K562 (cell line): Measurements from ENCODE around the gene RNF32. TPM values are rescaled to one million over a fixed set of nuclear protein-coding genes. Genes with fewer than 3 reads are reported as not detected.
A peak's percentile ranks its signal among the peaks of the same experiment; 100 is the strongest.
"Not testable (repeated sequence)": the region's sequence is repeated elsewhere in the genome, so short reads cannot be mapped to it uniquely, and the experiment has no call there.

Source experiments
- ATAC-seq: fragments of 200-7000 bp; cut with Tn5 transposase; 3 replicates; pipeline ENCODE4 v1.9.1; 2020; ENCODE audit warnings: moderate library complexity
- BruUV-seq: library from RNA; stranded (reverse); fragments of 400-500 nt; replicated peaks from 2 replicates; lab custom pipeline; 2021; lab: Mats Ljungman, UMichigan
- CTCF ChIA-PET: fragments of 300-600 bp; formaldehyde crosslinking; extraction: SDS; loops from one replicate; lab custom pipeline; 2021; ENCODE audit warnings: low intra/inter-chr PET ratio; lab: Yijun Ruan, JAX
- POLR2A ChIA-PET: fragments of 300-600, 350-650 bp; sonication (Branson Sonifier 250); formaldehyde crosslinking; extraction: SDS; loops from one replicate; lab custom pipeline; 2021; ENCODE audit warnings: antibody characterized with exemption, inconsistent platforms; lab: Yijun Ruan, JAX
- DNase-seq, 4 experiments: peaks; one replicate each; pipeline versions ENCODE4 v3.0.0 to v3.0.0-alpha.2; 2011 to 2018; ENCODE audit warnings: low spot score in 3 of 4, mixed read lengths in 3 of 4; ENCODE audit errors: extremely low read depth in 1 of 4
- FAIRE-seq: peaks from 2 replicates; lab custom pipeline; 2011; peaks lifted over from hg19 to GRCh38; lab: Jason Lieb, UNC
- H2AFZ ChIP-seq: 2 replicates; pipeline ENCODE4 v1.6.0; 2011; ENCODE audit warnings: low read depth, low read length, control low read depth, inconsistent platforms
- H3K27ac ChIP-seq: fragments of 200-600 bp; 3 replicates; pipeline ENCODE4 v1.8.0; 2011; ENCODE audit warnings: low read depth, mild to moderate bottlenecking, control low read depth, inconsistent platforms, low read length, moderate library complexity, mixed read lengths; ENCODE audit errors: extremely low read depth
- H3K27me3 ChIP-seq, 2 experiments: fragments of 300-600 bp in 1 of 2; 2 replicates in 1 of 2; 3 replicates in 1 of 2; pipeline versions ENCODE4 v1.6.0 to v1.8.0; 2011; ENCODE audit warnings: inconsistent platforms in 2 of 2, low read length in 2 of 2, mild to moderate bottlenecking in 1 of 2, mixed read lengths in 1 of 2, moderate library complexity in 1 of 2; ENCODE audit not compliant: control insufficient read depth in 2 of 2, insufficient read depth in 2 of 2
- H3K36me3 ChIP-seq: fragments of 300-600 bp; 3 replicates; pipeline ENCODE4 v1.8.0; 2011; ENCODE audit warnings: mild to moderate bottlenecking, low read length, inconsistent platforms; ENCODE audit not compliant: control insufficient read depth, insufficient read depth
- H3K4me1 ChIP-seq, 2 experiments: fragments of 200-600 bp in 1 of 2; replicated peaks in 1 of 2; 2 replicates in 1 of 2; 3 replicates in 1 of 2; pipeline versions ENCODE4 v1.5.1 to v1.8.0; 2011; ENCODE audit warnings: inconsistent platforms in 2 of 2, low read length in 2 of 2, mild to moderate bottlenecking in 1 of 2, mixed read lengths in 1 of 2, moderate library complexity in 1 of 2; ENCODE audit not compliant: control insufficient read depth in 2 of 2, insufficient read depth in 2 of 2
- H3K4me2 ChIP-seq: 2 replicates; pipeline ENCODE4 v1.6.1; 2011; ENCODE audit warnings: low read length, control low read depth, inconsistent platforms, mixed read lengths; ENCODE audit not compliant: insufficient read depth
- H3K4me3 ChIP-seq: fragments of 200-600 bp; sonication (generic), shearing (Covaris generic); 2 replicates; pipeline ENCODE4 v1.5.1; 2016; ENCODE audit warnings: control low read depth, inconsistent platforms
- H3K79me2 ChIP-seq: fragments of 200-600 bp; 3 replicates; pipeline ENCODE4 v1.8.0; 2011; ENCODE audit warnings: low read length, inconsistent platforms; ENCODE audit not compliant: control insufficient read depth, insufficient read depth
- H3K9ac ChIP-seq, 2 experiments: 2 replicates each; pipeline versions ENCODE4 v1.6.0 to v1.6.1; 2011; ENCODE audit warnings: low read depth in 2 of 2, low read length in 2 of 2, control low read depth in 1 of 2, inconsistent platforms in 1 of 2, mild to moderate bottlenecking in 1 of 2, mixed read lengths in 1 of 2; ENCODE audit not compliant: insufficient read depth in 1 of 2
- H3K9me1 ChIP-seq: one replicate; pipeline ENCODE4 v1.6.0; 2011; ENCODE audit warnings: inconsistent platforms, mild to moderate bottlenecking, low read length, moderate library complexity; ENCODE audit not compliant: control insufficient read depth, insufficient read depth
- H3K9me3 ChIP-seq: replicated peaks from 2 replicates; pipeline ENCODE4 v1.5.1; 2011; ENCODE audit warnings: low read depth, low read length, inconsistent platforms; ENCODE audit not compliant: control insufficient read depth, insufficient read depth
- H4K20me1 ChIP-seq: replicated peaks from 2 replicates; pipeline ENCODE4 v1.6.1; 2011; ENCODE audit warnings: low read length, inconsistent platforms, mixed read lengths; ENCODE audit not compliant: control insufficient read depth, insufficient read depth
- BCOR ChIP-seq: fragments of 450-650 bp; IDR thresholded peaks from 2 replicates; pipeline ENCODE4 v1.6.1; 2016
- KDM1A ChIP-seq, 2 experiments: fragments of 450-650 bp; IDR thresholded peaks; 2 replicates each; pipeline ENCODE4 v1.6.1; 2016; ENCODE audit warnings: mild to moderate bottlenecking in 2 of 2
- ZNF146 ChIP-seq: IDR thresholded peaks from one replicate; pipeline ENCODE4 v1.6.1; 2018; ENCODE audit warnings: missing compliant biosample characterization; ENCODE audit not compliant: unreplicated experiment
- WGBS: fragments of 100-300 bp; shearing (Covaris generic); methylation state at CpG from one replicate; pipeline ENCODE4 v1.1.6; 2016; ENCODE audit warnings: low coverage, mixed read lengths; ENCODE audit not compliant: insufficient coverage; ENCODE audit errors: missing lambda C conversion rate; 5-methylcytosine and 5-hydroxymethylcytosine counted together
- in situ Hi-C: fragments of 300-500 bp; cut with MboI; formaldehyde crosslinking; loops from 4 replicates; pipeline ENCODE4 v1.15.0; 2018; ENCODE audit warnings: inconsistent platforms, mixed read lengths
- intact Hi-C: fragments of 100-400 bp; cut with micrococcal nuclease; formaldehyde crosslinking; loops from 2 replicates; pipeline ENCODE4 v1.14.2; 2022
- polyA plus RNA-seq, 8 experiments: library from polyadenylated mRNA; depleted of rRNA in 4 of 8; stranded (reverse) in 5 of 8; unstranded in 3 of 8; fragments of >200 nt; fragmentation: Nextera tagmentation in 2 of 8; fragmentation: Illumina TruSeq in 1 of 8; extraction: Ambion mirVana in 2 of 8; extraction: Trizol in 1 of 8; gene quantifications; 2 replicates each; pipeline versions ENCODE4 v1.2.1 to v1.2.3, GENCODE V29; 2011 to 2014; ENCODE audit warnings: inconsistent platforms in 1 of 8, missing spikeins in 1 of 8
- total RNA-seq, 7 experiments: library from RNA; depleted of rRNA in 6 of 7; stranded (reverse); fragments of >200 nt in 6 of 7; fragmentation: Illumina TruSeq in 2 of 7; extraction: Trizol in 2 of 7; gene quantifications; 2 replicates each; pipeline versions ENCODE4 v1.2.1 to v1.2.3, GENCODE V29; 2011 to 2021; ENCODE audit warnings: low replicate concordance in 1 of 7

Gene RNF32
- total and polyA plus RNA-seq, 9 of the 15 experiments (the other 6 are each of a cell fraction or from before 2014, with no cell fraction given): 2.6 to 7.0 (median 4.6) TPM

GRCh38 chr7:156698512-156698911 is 57.9 kb downstream of the RNF32 start:
- POLR2A ChIA-PET, CTCF ChIA-PET, FAIRE-seq, H4K20me1 ChIP-seq, H3K27me3 ChIP-seq, H3K4me3 ChIP-seq, intact Hi-C loops, BruUV-seq, H3K9me1 ChIP-seq, H3K9ac ChIP-seq, H3K27ac ChIP-seq, in situ Hi-C loops, H2AFZ ChIP-seq, H3K4me2 ChIP-seq, DNase-seq, H3K36me3 ChIP-seq, H3K4me1 ChIP-seq, H3K79me2 ChIP-seq, H3K9me3 ChIP-seq, ATAC-seq: not testable (repeated sequence)
- WGBS: 95% methylated on average over 4 of the region's 4 CpGs

- POLR2A ChIA-PET, DNase-seq, H3K9me3 ChIP-seq, intact Hi-C loops, H3K9ac ChIP-seq, FAIRE-seq, ATAC-seq, H3K9me1 ChIP-seq, H3K79me2 ChIP-seq, CTCF ChIA-PET, H3K4me3 ChIP-seq, H3K27me3 ChIP-seq, H3K4me2 ChIP-seq, BruUV-seq, H4K20me1 ChIP-seq, H3K27ac ChIP-seq, H2AFZ ChIP-seq, in situ Hi-C loops, H3K4me1 ChIP-seq, H3K36me3 ChIP-seq: not testable (repeated sequence)
- 94% methylated on average over 1 of the region's 1 CpG for WGBS
- TF ChIP-seq ZNF146 (CRISPR knock-in tag) (peak; percentile 93), BCOR (0 out of 2 replicates have a peak, but pooled peaks have one; percentile 23), KDM1A (IDR thresholded peaks at IDR 0.05) (0 out of 4 replicates have a peak, but pooled peaks of 1 of the 2 experiments have one; percentile 9)
Measured at GRCh38 chr7:156701787-156702186, 61.2 kb downstream of the RNF32 start.
